Measurements from ENCODE around the gene NREP. TPM values are rescaled to one million over a fixed set of nuclear protein-coding genes. Genes with fewer than 3 reads are reported as not detected.

Gene NREP
- total RNA-seq, 4 donors from 2014 or later: 4.6 to 14.2 (median 7.4) TPM

- H3K4me3 ChIP-seq: peak overlapping the region in 1 of 4 donors; percentile 23
- TF ChIP-seq POLR2A (IDR thresholded peaks at IDR 0.05): no peak
- TF ChIP-seq CTCF (IDR thresholded peaks at IDR 0.05): no peak
- H3K27me3 ChIP-seq: no peaks in the 10 kb centered on the region
- H3K27ac ChIP-seq: peak overlapping the region; percentile 56 to 62 (median 58)
- H3K9me3 ChIP-seq: no peaks in the 10 kb centered on the region
- intact Hi-C loops (cut with DNase I): no loop called here
- peaks cover 8 to 36% (median 13%) of the 10 kb centered on the region in 3 donors for H3K4me1 ChIP-seq
- no peaks in the 10 kb centered on the region for H3K36me3 ChIP-seq
- WGBS, 2 donors: 8 to 22% methylated on average over 6 of the region's 6 CpGs
- no peak for DNase-seq
These were observed 76.1 kb downstream of the NREP start for GRCh38 chr5:111680737-111681413.

GRCh38 chr5:111679611-111680010, 77.4 kb downstream of the NREP start:
- no peaks in the 10 kb centered on the region for H3K36me3 ChIP-seq
- no peak overlapping the region for H3K27ac ChIP-seq
- peaks cover 8 to 36% (median 13%) of the 10 kb centered on the region in 3 donors for H3K4me1 ChIP-seq
- no peak for TF ChIP-seq CTCF (IDR thresholded peaks at IDR 0.05)
- no peak for TF ChIP-seq POLR2A (IDR thresholded peaks at IDR 0.05)
- no peaks in the 10 kb centered on the region for H3K27me3 ChIP-seq
- intact Hi-C loops (cut with DNase I): no loop called here
- H3K4me3 ChIP-seq: no peak overlapping the region
- H3K9me3 ChIP-seq: no peaks in the 10 kb centered on the region
- 95 to 98% methylated on average over 7 to 8 of the region's 8 CpGs for WGBS, 2 donors
- DNase-seq: no peak

Small RNAs within 50 kb of the gene (small RNA-seq; reads per million reads assigned to genes)
- gene RN7SKP57: 0 reads per million in 4 donors

Other genes starting within 250 kb of the NREP start
- 10 to 100 TPM in 3 of 4 donors, 1 to 10 TPM in 1; 8.6 to 35.6 (median 18.9) TPM for gene STARD4, start 244.7 kb downstream of the NREP start, total RNA-seq